Lower lobe of right lung (tissue), 2 donors: ENCODE measurements around the gene RMND1. TPM values are rescaled to one million over a fixed set of nuclear protein-coding genes. Genes with fewer than 3 reads are reported as not detected.
A peak's percentile ranks its signal among the peaks of the same experiment; 100 is the strongest.

Source experiments
- ATAC-seq, 2 donors: fragments of 200-7000 bp; cut with Tn5 transposase; one replicate each; pipeline ENCODE4 v1.9.1; 2020 to 2022; ENCODE audit warnings: mild to moderate bottlenecking in 2 of 2, moderate library complexity in 2 of 2
- DNase-seq: peaks from one replicate; pipeline ENCODE4 v3.0.0-alpha.2; 2020
- H3K27ac ChIP-seq: fragments of 200-600 bp; one replicate; pipeline ENCODE4 v1.8.0; 2022
- H3K27me3 ChIP-seq: fragments of 200-600 bp; one replicate; pipeline ENCODE4 v1.8.0; 2022; ENCODE audit warnings: low read depth
- H3K36me3 ChIP-seq: fragments of 200-600 bp; one replicate; pipeline ENCODE4 v1.8.0; 2022; ENCODE audit warnings: mild to moderate bottlenecking
- H3K4me1 ChIP-seq: fragments of 200-600 bp; one replicate; pipeline ENCODE4 v1.8.0; 2022
- H3K4me3 ChIP-seq: fragments of 200-600 bp; one replicate; pipeline ENCODE4 v1.8.0; 2022; ENCODE audit warnings: mild to moderate bottlenecking
- H3K9me3 ChIP-seq: fragments of 200-600 bp; one replicate; pipeline ENCODE4 v1.8.0; 2022
- intact Hi-C: fragments of 100-400 bp; cut with DNase I; formaldehyde crosslinking; loops from one replicate; pipeline ENCODE4 v1.11.0; 2022
- total RNA-seq: library from RNA; stranded (reverse); fragmentation: NEBNext Ultra II Directional; extraction: Animal tissue kit (Norgen Biotek cat#: 25700); gene quantifications from one replicate; pipeline ENCODE4 v1.2.1, GENCODE V29; 2021
- TF ChIP-seq, protein P1 (sequence below): fragments of 200-600 bp; IDR thresholded peaks from one replicate; pipeline ENCODE4 v1.8.0; 2022; ENCODE audit warnings: antibody characterized with exemption, mild to moderate bottlenecking
- donor health status: DM: no; HTN: yes; CAD: no; lungs with severe emphysema.

Gene RMND1
- total RNA-seq, 1 donor from 2014 or later: 19.5 TPM

DNA sequence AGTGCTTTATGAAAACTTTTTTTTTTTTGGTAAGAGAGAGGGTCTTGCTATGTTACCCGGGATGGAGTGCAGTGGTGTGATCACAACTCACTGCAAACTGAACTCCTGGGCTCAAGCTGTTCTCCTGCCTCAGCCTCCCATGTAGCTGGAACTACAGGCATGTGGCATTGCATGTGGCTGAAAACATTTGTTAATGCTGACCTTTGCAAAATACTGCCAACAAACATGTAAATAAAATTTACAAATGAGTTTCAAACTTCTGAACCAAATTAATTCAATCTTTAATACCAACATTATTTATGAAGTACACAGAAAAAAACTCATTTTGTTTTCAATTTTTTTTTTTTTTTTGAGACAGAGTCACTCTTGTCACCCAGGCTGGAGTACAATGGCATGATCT is 34.4 kb downstream of the RMND1 start:
- Histone ChIP-seq H3K4me1 (no peaks in the 10 kb centered on the region), H3K4me3 (no peak overlapping the region), H3K9me3 (no peaks in the 10 kb centered on the region), H3K27me3 (no peaks in the 10 kb centered on the region), H3K27ac (no peak overlapping the region), H3K36me3 (peaks cover 86% of the 10 kb centered on the region)
- no peak for ATAC-seq
- intact Hi-C loops: no loop called here
- TF ChIP-seq, protein P1, sequence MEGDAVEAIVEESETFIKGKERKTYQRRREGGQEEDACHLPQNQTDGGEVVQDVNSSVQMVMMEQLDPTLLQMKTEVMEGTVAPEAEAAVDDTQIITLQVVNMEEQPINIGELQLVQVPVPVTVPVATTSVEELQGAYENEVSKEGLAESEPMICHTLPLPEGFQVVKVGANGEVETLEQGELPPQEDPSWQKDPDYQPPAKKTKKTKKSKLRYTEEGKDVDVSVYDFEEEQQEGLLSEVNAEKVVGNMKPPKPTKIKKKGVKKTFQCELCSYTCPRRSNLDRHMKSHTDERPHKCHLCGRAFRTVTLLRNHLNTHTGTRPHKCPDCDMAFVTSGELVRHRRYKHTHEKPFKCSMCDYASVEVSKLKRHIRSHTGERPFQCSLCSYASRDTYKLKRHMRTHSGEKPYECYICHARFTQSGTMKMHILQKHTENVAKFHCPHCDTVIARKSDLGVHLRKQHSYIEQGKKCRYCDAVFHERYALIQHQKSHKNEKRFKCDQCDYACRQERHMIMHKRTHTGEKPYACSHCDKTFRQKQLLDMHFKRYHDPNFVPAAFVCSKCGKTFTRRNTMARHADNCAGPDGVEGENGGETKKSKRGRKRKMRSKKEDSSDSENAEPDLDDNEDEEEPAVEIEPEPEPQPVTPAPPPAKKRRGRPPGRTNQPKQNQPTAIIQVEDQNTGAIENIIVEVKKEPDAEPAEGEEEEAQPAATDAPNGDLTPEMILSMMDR: no peak
- no peak for DNase-seq

DNA sequence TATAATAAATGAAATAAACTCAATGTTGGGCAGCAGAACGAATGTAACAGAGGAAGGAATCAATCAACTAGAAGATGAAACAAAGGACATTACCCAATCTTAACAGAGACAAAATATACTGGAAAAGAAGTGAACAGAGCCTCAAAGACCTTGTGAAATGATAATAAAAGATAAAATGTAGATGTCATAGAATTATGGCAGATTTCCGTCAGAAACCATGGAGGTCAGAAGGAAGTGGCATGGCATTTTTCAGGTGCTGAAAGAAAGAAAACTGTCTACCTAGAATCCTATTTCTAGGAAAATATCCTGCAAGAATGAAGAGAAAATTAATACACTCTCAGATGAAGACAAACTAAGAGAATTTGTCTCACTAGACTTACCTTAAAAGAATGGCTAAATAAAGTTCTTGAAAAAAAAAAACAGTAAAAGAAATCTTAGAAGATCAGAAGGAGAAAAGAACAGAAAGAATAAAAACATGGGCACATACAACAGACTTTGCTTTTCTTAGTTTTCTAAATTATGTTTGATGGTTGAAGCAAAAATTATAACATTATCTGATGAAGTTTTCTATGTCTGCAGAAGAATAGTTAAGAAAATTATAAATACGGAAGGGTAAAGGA is 37.2 kb downstream of the RMND1 start:
- TF ChIP-seq, protein P1: no peak
- no peak for ATAC-seq
- no peaks in the 10 kb centered on the region for H3K4me1 ChIP-seq
- no peaks in the 10 kb centered on the region for H3K27me3 ChIP-seq
- H3K4me3 ChIP-seq: no peak overlapping the region
- no peak for DNase-seq
- H3K36me3 ChIP-seq: peaks cover 61% of the 10 kb centered on the region
- intact Hi-C loops: no loop called here
- no peaks in the 10 kb centered on the region for H3K9me3 ChIP-seq
- H3K27ac ChIP-seq: no peak overlapping the region

DNA sequence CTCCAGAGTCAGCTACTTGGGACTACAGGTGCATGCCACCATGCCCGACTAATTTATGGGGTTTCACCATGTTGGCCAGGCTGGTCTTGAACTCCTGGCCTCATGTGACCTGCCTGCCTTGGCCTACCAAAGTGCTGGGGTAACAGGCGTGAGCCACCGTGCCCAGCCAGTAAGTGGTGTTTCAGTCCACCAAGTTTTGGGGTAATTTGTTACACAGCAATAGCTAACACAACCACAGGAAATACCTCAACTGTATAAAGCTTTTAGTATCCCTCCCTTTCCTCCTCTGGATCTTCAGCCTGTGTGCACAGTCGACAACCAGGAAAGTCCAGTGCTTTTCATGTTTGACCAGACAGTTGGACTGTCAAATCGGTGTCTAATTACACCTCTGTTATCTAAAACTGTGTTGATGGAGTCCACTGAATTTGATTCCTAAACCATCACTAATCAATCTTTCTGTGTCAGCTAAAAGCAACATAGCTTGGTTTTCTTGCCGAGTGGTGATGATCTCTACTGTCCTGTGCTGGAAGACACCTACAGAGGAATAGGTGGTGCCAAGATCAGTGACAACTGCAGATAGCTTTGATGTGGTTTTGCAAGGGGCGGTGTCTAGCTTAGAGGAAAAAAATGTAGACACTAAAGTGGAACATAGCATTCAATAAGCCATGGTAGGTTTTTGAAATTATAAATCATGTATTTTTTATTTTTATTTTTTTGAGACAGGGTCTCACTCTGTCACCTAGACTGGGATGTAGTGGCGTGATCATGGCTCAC is 38.4 kb downstream of the RMND1 start:
- no peaks in the 10 kb centered on the region for H3K9me3 ChIP-seq
- H3K27me3 ChIP-seq: no peaks in the 10 kb centered on the region
- no peak overlapping the region for H3K4me3 ChIP-seq
- no peak overlapping the region for H3K27ac ChIP-seq
- intact Hi-C loops: no loop called here
- DNase-seq (no peak), ATAC-seq (no peak)
- TF ChIP-seq, protein P1: no peak
- no peaks in the 10 kb centered on the region for H3K4me1 ChIP-seq
- peaks cover 61% of the 10 kb centered on the region for H3K36me3 ChIP-seq

DNA sequence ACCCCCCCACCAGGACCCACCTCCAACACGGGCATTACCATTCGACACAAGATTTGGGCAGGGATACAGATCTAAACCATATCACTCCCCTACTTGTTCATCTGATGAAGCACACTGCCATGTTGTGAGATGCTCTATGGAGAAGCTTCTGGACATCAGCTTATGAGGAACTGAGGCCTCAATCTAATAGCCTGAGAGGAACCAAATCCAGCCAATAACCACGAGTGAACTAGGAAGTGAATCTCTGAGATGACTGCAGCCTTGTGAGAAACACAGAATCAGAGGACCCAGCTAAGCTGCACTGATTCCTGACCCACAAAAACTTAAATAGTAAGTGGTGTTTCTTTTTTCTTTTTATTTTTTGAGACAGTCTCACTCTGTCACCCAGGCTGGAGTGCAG is 39.0 kb downstream of the RMND1 start:
- H3K36me3 ChIP-seq: peaks cover 61% of the 10 kb centered on the region
- no peak overlapping the region for H3K27ac ChIP-seq
- peak in 1 of 2 donors; percentile 46 for ATAC-seq

DNA sequence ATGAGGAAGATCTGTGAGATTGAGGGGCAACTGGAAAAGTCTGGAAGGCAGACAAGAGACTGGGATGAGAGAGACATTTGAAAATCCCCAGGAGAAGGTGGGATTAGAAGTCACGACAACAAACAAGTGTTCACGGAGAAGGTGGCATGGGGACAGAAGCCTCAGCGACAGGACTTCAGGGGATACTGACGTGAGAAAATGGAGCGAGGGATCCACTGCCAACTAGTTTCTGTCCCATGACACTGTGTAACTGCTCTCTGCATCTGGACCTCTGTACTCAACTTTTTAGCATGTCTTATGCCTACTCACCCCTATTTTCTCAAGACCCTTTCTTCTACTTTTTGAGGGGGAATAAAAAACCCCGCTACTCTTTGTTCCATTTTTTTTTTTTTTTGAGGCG is 42.2 kb downstream of the RMND1 start:
- Histone ChIP-seq H3K27me3 (no peaks in the 10 kb centered on the region), H3K9me3 (no peaks in the 10 kb centered on the region), H3K36me3 (peaks cover 54% of the 10 kb centered on the region), H3K27ac (no peak overlapping the region), H3K4me3 (no peak overlapping the region), H3K4me1 (no peaks in the 10 kb centered on the region)
- no peak for ATAC-seq
- TF ChIP-seq, protein P1: no peak
- intact Hi-C loops: no loop called here
- no peak for DNase-seq

More for the DNA sequence above, 39.0 kb downstream of the RMND1 start:
- no peaks in the 10 kb centered on the region for H3K27me3 ChIP-seq
- H3K4me1 ChIP-seq: no peaks in the 10 kb centered on the region
- no peaks in the 10 kb centered on the region for H3K9me3 ChIP-seq
- intact Hi-C loops: no loop called here
- TF ChIP-seq, protein P1: no peak
- DNase-seq: no peak
- no peak overlapping the region for H3K4me3 ChIP-seq
